Brain pericyte (primary cell): ENCODE data around the gene NXF3.
"Not testable (repeated sequence)": the region's sequence is repeated elsewhere in the genome, so short reads cannot be mapped to it uniquely, and the experiment has no call there.

Experiments used
- DNase-seq: peaks from one replicate; pipeline ENCODE4 v3.0.0-alpha.2; 2012; ENCODE audit warnings: low read depth, low spot score

Gene NXF3

GRCh38 chrX:103092942-103093341 lies at the start of gene NXF3:
Gene NXF3 (minus strand): TSS chrX:103093143. CDS start chrX:103093023, 120 bp downstream.
- no peak for DNase-seq

- DNase-seq: not testable (repeated sequence)
Measured at GRCh38 chrX:103136528-103136927, 43.6 kb upstream of the NXF3 start.

- DNase-seq: no peak
Measured at GRCh38 chrX:103124284-103124683, 31.3 kb upstream of the NXF3 start.

- no peak for DNase-seq
Measured at GRCh38 chrX:103120748-103121147, 27.8 kb upstream of the NXF3 start.

- not testable (repeated sequence) for DNase-seq
Measured at GRCh38 chrX:103116970-103117369, 24.0 kb upstream of the NXF3 start.

GRCh38 chrX:103109497-103109896 lies 16.6 kb upstream of the NXF3 start:
- DNase-seq: not testable (repeated sequence)

GRCh38 chrX:103107836-103108235 lies 14.9 kb upstream of the NXF3 start:
- no peak for DNase-seq

GRCh38 chrX:103107227-103107737 lies 14.3 kb upstream of the NXF3 start:
- DNase-seq: not testable (repeated sequence)

GRCh38 chrX:103104370-103104769 lies 11.4 kb upstream of the NXF3 start:
- DNase-seq: not testable (repeated sequence)

GRCh38 chrX:103103866-103104265 lies 10.9 kb upstream of the NXF3 start:
- DNase-seq: not testable (repeated sequence)

GRCh38 chrX:103101299-103102042 lies 8.5 kb upstream of the NXF3 start:
- DNase-seq: no peak

- no peak for DNase-seq
Measured at GRCh38 chrX:103100484-103100883, 7.5 kb upstream of the NXF3 start.

- DNase-seq: no peak
Measured at GRCh38 chrX:103099691-103100090, 6.7 kb upstream of the NXF3 start.

- DNase-seq: no peak
Measured at GRCh38 chrX:103098488-103098887, 5.5 kb upstream of the NXF3 start.

- DNase-seq: no peak
Measured at GRCh38 chrX:103081051-103081450, 11.9 kb downstream of the NXF3 start.

- DNase-seq: no peak
Measured at GRCh38 chrX:103073467-103073866, 19.5 kb downstream of the NXF3 start.

GRCh38 chrX:103066606-103067005 lies 26.3 kb downstream of the NXF3 start:
- no peak for DNase-seq

- DNase-seq: peak; percentile 5
Measured at GRCh38 chrX:103063918-103064434, 29.0 kb downstream of the NXF3 start, which contains the start of gene BEX1. Gene BEX1 (minus strand): TSS chrX:103064171. CDS start chrX:103063274, 897 bp downstream.

GRCh38 chrX:103063191-103063845 lies 29.6 kb downstream of the NXF3 start:
- DNase-seq: peak; percentile 6

GRCh38 chrX:103061486-103061885 lies 31.5 kb downstream of the NXF3 start:
- DNase-seq: no peak

GRCh38 chrX:103056902-103057301 lies 36.0 kb downstream of the NXF3 start:
- DNase-seq: no peak

- DNase-seq: no peak
Measured at GRCh38 chrX:103052625-103053024, 40.3 kb downstream of the NXF3 start.
